Natural killer cell (primary cell): Measurements from ENCODE around the gene TAF3. TPM values are rescaled to one million over a fixed set of nuclear protein-coding genes. Genes with fewer than 3 reads are reported as not detected.

Experiments used
- ATAC-seq, 3 donors: fragments of 150-1000 bp in 2 of 3; fragments of 200-7000 bp in 1 of 3; cut with Tn5 transposase; 1 replicate in 1 of 3; 2 replicates in 2 of 3; pipeline ENCODE4 v1.10.0; 2021; ENCODE audit warnings: mild to moderate bottlenecking in 2 of 3, moderate library complexity in 2 of 3
- DNase-seq, 2 donors: peaks; one replicate each; pipeline versions ENCODE4 v3.0.0 to v3.0.0-alpha.2; 2013 to 2021; ENCODE audit warnings: mixed read lengths in 1 of 2
- H3K27ac ChIP-seq: one replicate; pipeline ENCODE4 v1.5.1; 2013; ENCODE audit warnings: mild to moderate bottlenecking, low read length
- H3K27me3 ChIP-seq: one replicate; pipeline ENCODE4 v1.6.1; 2013; ENCODE audit warnings: low read length; ENCODE audit not compliant: control insufficient read depth, insufficient read depth
- H3K36me3 ChIP-seq: one replicate; pipeline ENCODE4 v1.6.1; 2013; ENCODE audit warnings: low read length; ENCODE audit not compliant: control insufficient read depth, insufficient read depth
- H3K4me1 ChIP-seq: one replicate; pipeline ENCODE4 v1.6.1; 2013; ENCODE audit warnings: low read length; ENCODE audit not compliant: control insufficient read depth, insufficient read depth
- H3K4me3 ChIP-seq: one replicate; pipeline ENCODE4 v1.5.1; 2013; ENCODE audit warnings: low read length
- H3K9me3 ChIP-seq: one replicate; pipeline ENCODE4 v1.6.1; 2013; ENCODE audit warnings: low read length; ENCODE audit not compliant: control insufficient read depth, insufficient read depth
- H3K27ac Mint-ChIP-seq, 2 donors: one replicate each; pipeline ENCODE4 v1.8.0; 2022; ENCODE audit warnings: mild to moderate bottlenecking in 2 of 2, mixed read lengths in 2 of 2, moderate library complexity in 1 of 2
- H3K27me3 Mint-ChIP-seq, 2 donors: one replicate each; pipeline ENCODE4 v1.8.0; 2022; ENCODE audit warnings: low read depth in 2 of 2, mixed read lengths in 2 of 2
- H3K36me3 Mint-ChIP-seq: one replicate; pipeline ENCODE4 v1.8.0; 2022; ENCODE audit warnings: mixed read lengths
- H3K4me1 Mint-ChIP-seq, 2 donors: one replicate each; pipeline ENCODE4 v1.8.0; 2022; ENCODE audit warnings: mixed read lengths in 2 of 2
- H3K4me3 Mint-ChIP-seq: one replicate; pipeline ENCODE4 v1.8.0; 2022; ENCODE audit warnings: mild to moderate bottlenecking, moderate library complexity, mixed read lengths
- H3K9me3 Mint-ChIP-seq, 2 donors: one replicate each; pipeline ENCODE4 v1.8.0; 2022; ENCODE audit warnings: mixed read lengths in 2 of 2
- WGBS: methylation state at CpG from one replicate; pipeline ENCODE4 v1.1.7; 2013; ENCODE audit warnings: missing lambda C conversion rate; ENCODE audit not compliant: insufficient coverage; 5-methylcytosine and 5-hydroxymethylcytosine counted together
- intact Hi-C: fragments of 100-400 bp; cut with micrococcal nuclease; formaldehyde crosslinking; loops from one replicate; pipeline ENCODE4 v1.14.2; 2022
- total RNA-seq, 4 donors: library from RNA; stranded (reverse); fragments of 120-200 nt in 1 of 4; gene quantifications; one replicate each; pipeline versions ENCODE4 v1.2.3 to v1.2.4, GENCODE V29; 2013 to 2022
- TF ChIP-seq, protein P1 (sequence below): fragments of 200-600 bp; IDR thresholded peaks from one replicate; pipeline ENCODE4 v1.8.0; 2022; ENCODE audit warnings: antibody characterized with exemption

Gene TAF3
- total RNA-seq, 3 donors from 2014 or later (not counting 1 experiment from before 2014, with no cell fraction given) = 14.5 to 17.0 (median 15.6) TPM

DNA sequence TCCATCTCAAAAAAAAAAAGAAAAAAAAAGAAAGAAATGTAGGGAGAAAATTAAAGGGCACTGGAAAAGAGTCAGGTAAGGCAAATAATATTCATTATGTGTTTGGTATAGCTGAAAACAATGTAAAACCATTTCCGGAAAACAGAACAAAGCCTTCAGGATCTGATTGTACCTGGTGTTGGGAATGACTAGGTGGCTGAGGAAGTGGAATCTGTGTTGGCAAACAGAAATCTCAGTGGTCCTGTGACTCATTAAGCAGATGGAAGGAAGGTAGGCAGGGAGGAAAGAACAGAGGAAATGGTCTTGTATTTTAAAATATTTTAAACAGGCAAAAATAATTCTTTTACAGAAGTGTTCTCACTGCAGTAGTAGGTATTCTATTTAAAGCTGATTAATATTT lies 180.5 kb downstream of the TAF3 start:
- no peak overlapping the region for H3K27ac Mint-ChIP-seq
- H3K4me1 ChIP-seq = no peaks in the 10 kb centered on the region
- DNase-seq (no peak), ATAC-seq (no peak)
- TF ChIP-seq, protein P1, sequence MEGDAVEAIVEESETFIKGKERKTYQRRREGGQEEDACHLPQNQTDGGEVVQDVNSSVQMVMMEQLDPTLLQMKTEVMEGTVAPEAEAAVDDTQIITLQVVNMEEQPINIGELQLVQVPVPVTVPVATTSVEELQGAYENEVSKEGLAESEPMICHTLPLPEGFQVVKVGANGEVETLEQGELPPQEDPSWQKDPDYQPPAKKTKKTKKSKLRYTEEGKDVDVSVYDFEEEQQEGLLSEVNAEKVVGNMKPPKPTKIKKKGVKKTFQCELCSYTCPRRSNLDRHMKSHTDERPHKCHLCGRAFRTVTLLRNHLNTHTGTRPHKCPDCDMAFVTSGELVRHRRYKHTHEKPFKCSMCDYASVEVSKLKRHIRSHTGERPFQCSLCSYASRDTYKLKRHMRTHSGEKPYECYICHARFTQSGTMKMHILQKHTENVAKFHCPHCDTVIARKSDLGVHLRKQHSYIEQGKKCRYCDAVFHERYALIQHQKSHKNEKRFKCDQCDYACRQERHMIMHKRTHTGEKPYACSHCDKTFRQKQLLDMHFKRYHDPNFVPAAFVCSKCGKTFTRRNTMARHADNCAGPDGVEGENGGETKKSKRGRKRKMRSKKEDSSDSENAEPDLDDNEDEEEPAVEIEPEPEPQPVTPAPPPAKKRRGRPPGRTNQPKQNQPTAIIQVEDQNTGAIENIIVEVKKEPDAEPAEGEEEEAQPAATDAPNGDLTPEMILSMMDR = no peak
- no peaks in the 10 kb centered on the region for H3K27me3 ChIP-seq
- H3K36me3 ChIP-seq = no peaks in the 10 kb centered on the region
- H3K9me3 Mint-ChIP-seq = peaks cover 2 to 3% of the 10 kb centered on the region in 2 donors
- intact Hi-C loops = no loop called here
- no peak overlapping the region for H3K4me3 Mint-ChIP-seq
- no peaks in the 10 kb centered on the region for H3K9me3 ChIP-seq
- H3K4me1 Mint-ChIP-seq = no peaks in the 10 kb centered on the region
- peaks cover 14% of the 10 kb centered on the region for H3K36me3 Mint-ChIP-seq
- H3K27me3 Mint-ChIP-seq = no peaks in the 10 kb centered on the region
- no peak overlapping the region for H3K4me3 ChIP-seq
- H3K27ac ChIP-seq = no peak overlapping the region
- 97% methylated on average over 1 of the region's 1 CpG for WGBS

DNA sequence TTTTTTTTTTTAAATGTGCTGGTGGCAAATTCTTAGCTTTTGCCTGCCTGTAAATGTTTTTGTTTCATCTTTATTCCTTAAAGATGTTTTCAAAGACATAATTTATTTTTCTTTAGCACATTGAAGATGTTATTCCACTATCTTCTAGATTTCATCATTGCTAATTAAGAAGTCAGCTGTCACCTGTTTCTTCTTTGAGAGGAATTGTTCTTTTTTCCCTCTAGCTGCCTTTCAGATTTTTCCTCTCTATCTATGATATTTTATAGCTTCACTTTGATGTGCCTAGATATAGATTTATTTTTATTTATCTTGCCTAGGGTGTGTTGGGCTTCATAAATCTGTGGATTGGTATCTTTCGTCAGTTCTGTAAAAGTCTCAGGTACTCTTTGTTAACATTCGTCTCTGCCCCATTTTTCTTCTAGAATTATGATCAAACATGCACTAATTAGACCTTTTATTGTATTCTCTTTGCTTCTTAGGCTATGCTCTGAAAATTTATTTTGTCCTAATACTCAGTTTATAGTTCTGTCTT lies 186.2 kb downstream of the TAF3 start:
- TF ChIP-seq, protein P1 = no peak
- Histone ChIP-seq H3K27me3 (no peaks in the 10 kb centered on the region), H3K27ac (no peak overlapping the region), H3K9me3 (peaks cover 4% of the 10 kb centered on the region), H3K4me1 (no peaks in the 10 kb centered on the region), H3K36me3 (no peaks in the 10 kb centered on the region), H3K4me3 (no peak overlapping the region)
- no peak for ATAC-seq
- intact Hi-C loops = no loop called here
- DNase-seq = no peak
- H3K27ac Mint-ChIP-seq = no peak overlapping the region
- H3K4me1 Mint-ChIP-seq = no peaks in the 10 kb centered on the region
- H3K27me3 Mint-ChIP-seq = no peaks in the 10 kb centered on the region
- peaks cover 27% of the 10 kb centered on the region for H3K36me3 Mint-ChIP-seq
- 75% methylated on average over 2 of the region's 2 CpGs for WGBS
- peaks cover 2 to 10% of the 10 kb centered on the region in 2 donors for H3K9me3 Mint-ChIP-seq
- no peak overlapping the region for H3K4me3 Mint-ChIP-seq

DNA sequence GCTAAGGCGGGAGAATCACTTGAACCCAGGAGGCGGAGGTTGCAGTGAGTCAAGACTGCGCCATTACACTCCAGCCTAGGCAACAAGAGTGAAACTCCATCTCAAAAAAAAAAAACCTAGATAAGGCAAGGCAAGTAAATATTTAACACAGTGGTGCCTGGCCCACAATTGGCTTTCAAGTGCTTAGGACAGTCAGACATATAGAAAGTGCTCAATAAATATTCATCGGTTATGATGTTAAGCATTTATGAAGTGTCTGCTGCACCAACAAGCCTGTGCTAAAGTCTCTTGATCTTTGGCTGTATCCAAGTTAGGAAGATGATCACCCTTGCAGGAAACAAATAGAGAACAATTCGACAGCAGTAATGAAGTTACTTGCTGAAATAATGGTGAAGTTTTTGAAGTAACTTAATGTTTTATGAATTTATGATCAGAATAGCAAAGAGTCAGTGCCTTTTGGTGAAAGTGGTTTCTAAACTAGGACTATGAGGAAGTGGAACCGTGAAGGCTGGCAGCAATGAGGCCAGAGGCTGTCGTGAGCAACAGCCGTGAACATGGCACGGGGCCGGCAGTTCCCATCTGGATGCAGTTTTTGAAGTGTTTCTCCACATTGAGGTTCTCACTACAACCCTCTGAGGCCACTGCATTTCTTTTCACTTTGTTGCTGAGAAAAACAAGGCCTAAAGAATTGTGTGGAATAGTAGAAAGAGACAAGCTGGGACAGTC lies 188.1 kb downstream of the TAF3 start:
- intact Hi-C loops = no loop called here
- H3K27me3 Mint-ChIP-seq = no peaks in the 10 kb centered on the region
- WGBS = 87% methylated on average over 10 of the region's 10 CpGs

More for the DNA sequence above, 188.1 kb downstream of the TAF3 start:
- H3K4me3 ChIP-seq = no peak overlapping the region
- H3K4me1 ChIP-seq = no peaks in the 10 kb centered on the region
- Mint-ChIP-seq H3K4me3 (no peak overlapping the region), H3K27ac (no peak overlapping the region), H3K36me3 (peaks cover 27% of the 10 kb centered on the region), H3K9me3 (peaks cover 2 to 10% of the 10 kb centered on the region in 2 donors), H3K4me1 (no peaks in the 10 kb centered on the region)
- no peak overlapping the region for H3K27ac ChIP-seq
- DNase-seq (no peak), ATAC-seq (no peak)
- H3K27me3 ChIP-seq = no peaks in the 10 kb centered on the region
- TF ChIP-seq, protein P1 = no peak
- H3K36me3 ChIP-seq = peaks cover 5% of the 10 kb centered on the region
- peaks cover 4% of the 10 kb centered on the region for H3K9me3 ChIP-seq
